Fibroblast of pulmonary artery (primary cell): ENCODE data around the gene RAB31.

Experiments
- DNase-seq: peaks from one replicate; pipeline ENCODE4 v3.0.0-alpha.2; 2010; ENCODE audit warnings: low read depth
- H3K4me3 ChIP-seq: replicated peaks from 2 replicates; pipeline ENCODE4 v1.5.1; 2011; ENCODE audit warnings: low read depth, mild to moderate bottlenecking, control low read depth, low read length, moderate library complexity
- TF ChIP-seq, protein P1 (sequence below): IDR thresholded peaks from 2 replicates; pipeline ENCODE4 v1.5.1; 2011; ENCODE audit warnings: mild to moderate bottlenecking, control low read depth, low read length, inconsistent platforms; ENCODE audit errors: missing control alignments

Gene RAB31

DNA sequence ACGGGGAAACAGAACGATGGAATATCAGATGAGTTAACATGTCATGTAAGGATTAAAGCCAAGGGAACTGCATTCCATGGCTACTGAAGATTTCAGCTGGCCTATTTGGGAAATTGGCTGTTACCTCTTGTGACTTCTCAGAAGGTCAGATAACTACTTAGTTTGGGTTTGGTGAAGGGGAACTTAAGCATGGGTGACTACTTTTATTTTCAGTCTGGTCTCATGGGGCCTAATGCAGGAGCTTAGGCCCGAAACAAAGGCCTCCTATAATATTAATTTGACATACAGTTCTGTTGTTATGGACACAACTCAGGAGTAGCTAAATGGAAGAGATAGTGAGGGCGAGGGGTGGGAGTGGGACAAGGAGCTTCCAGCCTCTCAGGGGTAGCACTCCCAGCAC, 133.7 kb downstream of the RAB31 start:
- DNase-seq, result no peak
- TF ChIP-seq, protein P1, sequence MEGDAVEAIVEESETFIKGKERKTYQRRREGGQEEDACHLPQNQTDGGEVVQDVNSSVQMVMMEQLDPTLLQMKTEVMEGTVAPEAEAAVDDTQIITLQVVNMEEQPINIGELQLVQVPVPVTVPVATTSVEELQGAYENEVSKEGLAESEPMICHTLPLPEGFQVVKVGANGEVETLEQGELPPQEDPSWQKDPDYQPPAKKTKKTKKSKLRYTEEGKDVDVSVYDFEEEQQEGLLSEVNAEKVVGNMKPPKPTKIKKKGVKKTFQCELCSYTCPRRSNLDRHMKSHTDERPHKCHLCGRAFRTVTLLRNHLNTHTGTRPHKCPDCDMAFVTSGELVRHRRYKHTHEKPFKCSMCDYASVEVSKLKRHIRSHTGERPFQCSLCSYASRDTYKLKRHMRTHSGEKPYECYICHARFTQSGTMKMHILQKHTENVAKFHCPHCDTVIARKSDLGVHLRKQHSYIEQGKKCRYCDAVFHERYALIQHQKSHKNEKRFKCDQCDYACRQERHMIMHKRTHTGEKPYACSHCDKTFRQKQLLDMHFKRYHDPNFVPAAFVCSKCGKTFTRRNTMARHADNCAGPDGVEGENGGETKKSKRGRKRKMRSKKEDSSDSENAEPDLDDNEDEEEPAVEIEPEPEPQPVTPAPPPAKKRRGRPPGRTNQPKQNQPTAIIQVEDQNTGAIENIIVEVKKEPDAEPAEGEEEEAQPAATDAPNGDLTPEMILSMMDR, result no peak
- H3K4me3 ChIP-seq, result no peak overlapping the region

DNA sequence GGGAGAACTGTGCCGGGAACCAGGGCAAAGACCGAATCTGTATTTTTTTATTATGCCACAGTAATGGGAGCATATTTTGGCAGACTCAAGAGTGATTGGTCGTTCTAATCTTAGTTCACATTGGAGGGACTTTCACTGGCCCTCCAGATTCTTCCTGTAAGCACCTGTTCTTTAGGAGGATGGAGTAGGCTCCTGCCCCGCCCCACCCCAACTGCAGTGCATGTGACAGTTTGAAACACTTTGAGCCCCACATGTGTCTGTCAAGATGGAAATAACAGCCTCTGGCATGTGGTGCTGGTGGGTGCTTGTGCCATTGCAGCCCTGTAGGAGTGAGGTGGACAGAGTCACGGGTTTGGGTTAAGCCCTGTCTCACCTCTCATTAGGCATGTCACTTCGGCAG, 134.3 kb downstream of the RAB31 start:
- TF ChIP-seq, protein P1, result no peak
- DNase-seq, result no peak
- no peak overlapping the region for H3K4me3 ChIP-seq

DNA sequence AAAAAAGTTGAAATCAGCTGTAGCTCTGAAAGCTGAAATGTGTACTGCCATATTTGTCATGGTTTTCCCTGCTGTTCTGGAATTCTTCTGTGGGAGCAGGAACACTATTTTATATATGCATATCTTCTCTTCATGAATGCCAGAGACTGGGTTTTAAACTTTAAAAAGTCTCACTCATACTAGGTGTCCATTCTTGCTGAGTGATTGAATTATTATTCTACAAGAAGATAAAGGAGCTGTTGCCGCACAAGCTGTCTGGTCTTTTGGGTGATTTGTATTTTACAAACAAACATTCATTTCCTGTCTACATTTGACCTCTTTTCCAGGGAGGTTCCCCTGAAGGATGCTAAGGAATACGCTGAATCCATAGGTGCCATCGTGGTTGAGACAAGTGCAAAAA, 137.2 kb downstream of the RAB31 start:
- no peak overlapping the region for H3K4me3 ChIP-seq
- DNase-seq, result no peak
- TF ChIP-seq, protein P1, result no peak

DNA sequence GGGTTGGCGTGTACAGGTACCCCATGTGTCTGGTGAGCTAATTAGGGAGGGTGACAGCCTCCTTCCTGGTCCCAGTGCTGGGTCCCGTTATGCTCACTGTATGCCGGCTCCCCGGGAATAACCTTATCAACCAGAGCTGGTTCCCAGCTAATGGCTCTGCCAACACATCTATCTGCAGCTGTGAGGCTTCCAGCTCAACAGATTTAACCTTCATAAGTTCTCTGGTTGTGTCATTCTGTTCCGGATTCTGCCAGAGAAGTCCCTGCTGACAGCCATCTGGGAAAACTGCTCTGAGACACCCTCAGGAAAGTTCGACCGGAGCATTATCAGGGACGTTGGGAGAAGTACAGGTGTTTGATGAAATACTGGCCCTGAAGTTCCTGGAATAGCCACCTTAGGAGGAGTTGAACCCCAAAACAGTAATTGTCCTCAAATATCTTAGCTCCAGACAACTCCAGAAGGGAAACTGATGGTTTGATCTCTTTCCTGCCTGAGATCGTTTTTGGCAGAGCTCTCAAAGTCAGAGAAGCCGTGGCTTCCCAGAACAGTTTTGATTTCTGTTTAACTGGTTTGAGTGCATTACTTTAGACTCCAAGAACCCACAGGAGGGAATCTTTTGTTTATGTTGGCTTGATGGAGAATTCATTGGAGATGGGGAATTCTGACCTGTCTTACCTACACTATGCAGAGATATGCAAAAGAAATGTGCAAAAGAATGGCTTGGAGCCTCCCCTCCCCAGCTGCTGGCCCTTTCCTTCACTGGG, 138.2 kb downstream of the RAB31 start:
- DNase-seq, result no peak
- TF ChIP-seq, protein P1, result no peak

DNA sequence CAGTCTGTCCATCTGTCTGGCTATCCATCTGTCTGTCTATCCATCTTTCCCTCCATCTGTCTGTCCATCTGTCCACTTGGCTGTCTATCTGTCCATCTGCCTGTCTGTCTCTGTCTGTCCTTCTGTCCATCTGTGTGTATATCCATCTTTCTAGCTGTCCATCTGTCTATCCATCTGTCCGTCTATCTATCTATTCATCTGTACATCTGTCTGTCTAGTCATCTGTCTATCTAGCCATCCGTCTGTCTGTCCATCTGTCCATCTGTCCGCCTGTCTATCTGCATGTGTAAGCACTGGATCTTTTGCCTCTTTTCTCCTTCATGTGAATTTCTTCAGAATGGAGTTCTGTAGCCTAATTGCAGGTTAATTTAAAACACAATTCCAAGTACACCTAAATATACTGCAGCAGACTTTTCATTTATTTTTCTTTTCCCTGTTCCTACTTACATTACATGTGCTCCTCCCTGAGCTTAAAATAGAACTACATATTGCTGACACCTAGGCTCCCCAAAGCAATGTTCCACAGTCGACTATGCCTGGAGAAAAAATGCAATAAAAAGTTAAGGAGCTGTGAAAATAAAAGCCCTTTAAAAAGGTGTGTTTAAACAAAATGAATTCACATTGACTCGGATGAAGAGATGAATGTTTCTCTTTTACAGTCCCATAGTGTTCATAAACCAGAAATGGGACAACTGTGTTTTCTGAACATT, 140.2 kb downstream of the RAB31 start:
- DNase-seq, result no peak
- no peak overlapping the region for H3K4me3 ChIP-seq
- TF ChIP-seq, protein P1, result no peak

More for the DNA sequence above, 138.2 kb downstream of the RAB31 start:
- H3K4me3 ChIP-seq, result no peak overlapping the region

DNA sequence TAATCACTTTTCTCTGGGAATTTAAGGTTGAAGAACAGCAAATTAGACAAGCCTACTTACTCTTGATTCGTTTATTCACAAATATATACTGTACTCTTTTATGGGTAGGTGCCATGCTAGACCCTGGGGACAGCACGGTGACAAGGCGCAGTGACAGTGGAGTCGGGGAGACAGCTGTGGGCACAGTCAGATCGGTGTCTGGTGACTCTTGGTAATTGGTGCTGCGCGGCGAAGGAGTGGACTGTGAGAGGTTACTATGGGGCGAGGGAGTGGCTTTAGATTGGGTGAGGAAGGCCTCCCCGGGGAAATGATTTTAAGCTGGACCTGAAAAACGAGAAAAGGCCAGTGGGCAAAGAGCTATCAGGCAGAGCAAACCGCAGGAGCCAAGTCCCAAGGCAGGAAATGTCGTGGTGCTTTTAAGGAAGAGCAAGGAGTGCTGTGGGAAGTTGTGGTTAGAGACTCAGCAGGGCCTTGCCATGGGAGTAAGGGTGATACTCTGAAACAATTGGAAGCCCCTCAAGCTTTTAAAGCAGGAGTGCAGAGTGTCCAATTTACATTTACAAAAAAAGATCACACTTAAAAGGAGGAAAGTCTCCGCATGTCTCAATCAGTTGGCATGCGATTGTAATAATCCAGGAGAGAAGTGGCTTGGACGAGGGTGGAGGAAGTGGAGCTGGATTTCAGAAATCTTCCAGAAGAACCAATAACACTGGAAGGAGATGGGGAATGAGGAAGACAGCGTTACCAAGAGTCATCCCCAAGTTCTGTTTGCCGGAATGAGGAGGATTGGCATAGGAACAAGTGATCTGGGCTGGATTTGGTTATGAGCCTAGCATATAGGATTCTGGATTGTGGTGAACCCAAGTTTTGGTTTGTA, 141.5 kb downstream of the RAB31 start:
- TF ChIP-seq, protein P1, result no peak
- no peak overlapping the region for H3K4me3 ChIP-seq
- no peak for DNase-seq
